ENCODE measurements around the gene DCAF17.

DNA sequence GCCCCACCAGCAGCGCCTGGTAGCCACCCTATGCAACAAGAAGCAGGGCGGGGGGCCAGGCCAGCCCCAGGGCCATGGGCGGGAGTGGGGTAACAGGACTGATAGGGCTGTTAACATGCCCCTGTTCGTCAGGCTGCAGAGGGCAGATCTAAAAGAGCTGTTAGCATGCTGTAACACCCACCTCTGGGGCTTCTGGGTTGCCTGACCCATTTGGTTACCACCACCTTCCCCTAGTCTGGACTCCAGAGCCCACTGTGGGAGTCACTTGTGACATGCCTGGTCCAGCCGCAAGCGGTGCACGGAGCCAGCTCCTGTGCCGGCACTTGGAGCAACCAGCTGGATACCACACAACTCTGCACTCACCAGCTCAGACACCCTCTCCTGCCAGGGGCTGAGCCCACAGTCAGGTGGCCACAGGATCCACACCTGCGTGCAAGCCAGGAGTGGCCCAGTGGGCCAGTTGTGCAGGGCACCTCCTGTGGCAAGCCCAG is 2.3 kb upstream of the DCAF17 start:
- TF ChIP-seq EZH2 (IDR thresholded peaks at IDR 0.05; ENCODE audit: insufficient read depth, low read length), result no peak
- TF ChIP-seq, protein P1, sequence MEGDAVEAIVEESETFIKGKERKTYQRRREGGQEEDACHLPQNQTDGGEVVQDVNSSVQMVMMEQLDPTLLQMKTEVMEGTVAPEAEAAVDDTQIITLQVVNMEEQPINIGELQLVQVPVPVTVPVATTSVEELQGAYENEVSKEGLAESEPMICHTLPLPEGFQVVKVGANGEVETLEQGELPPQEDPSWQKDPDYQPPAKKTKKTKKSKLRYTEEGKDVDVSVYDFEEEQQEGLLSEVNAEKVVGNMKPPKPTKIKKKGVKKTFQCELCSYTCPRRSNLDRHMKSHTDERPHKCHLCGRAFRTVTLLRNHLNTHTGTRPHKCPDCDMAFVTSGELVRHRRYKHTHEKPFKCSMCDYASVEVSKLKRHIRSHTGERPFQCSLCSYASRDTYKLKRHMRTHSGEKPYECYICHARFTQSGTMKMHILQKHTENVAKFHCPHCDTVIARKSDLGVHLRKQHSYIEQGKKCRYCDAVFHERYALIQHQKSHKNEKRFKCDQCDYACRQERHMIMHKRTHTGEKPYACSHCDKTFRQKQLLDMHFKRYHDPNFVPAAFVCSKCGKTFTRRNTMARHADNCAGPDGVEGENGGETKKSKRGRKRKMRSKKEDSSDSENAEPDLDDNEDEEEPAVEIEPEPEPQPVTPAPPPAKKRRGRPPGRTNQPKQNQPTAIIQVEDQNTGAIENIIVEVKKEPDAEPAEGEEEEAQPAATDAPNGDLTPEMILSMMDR (IDR thresholded peaks at IDR 0.05; ENCODE audit: insufficient read depth, low read depth, low read length), result no peak
